GM06990 (cell line): ENCODE results near the gene AGAP1.

Source experiments
- DNase-seq: peaks from one replicate; pipeline ENCODE4 v3.0.0-alpha.2; 2011; ENCODE audit not compliant: insufficient read length; ENCODE audit errors: extremely low read depth
- H3K27me3 ChIP-seq: replicated peaks from 2 replicates; pipeline ENCODE4 v1.6.0; 2011; ENCODE audit warnings: low read length; ENCODE audit not compliant: control insufficient read depth, insufficient read depth
- H3K36me3 ChIP-seq: 2 replicates; pipeline ENCODE4 v1.5.1; 2011; ENCODE audit warnings: low read length; ENCODE audit not compliant: control insufficient read depth, insufficient read depth
- H3K4me3 ChIP-seq: replicated peaks from 2 replicates; pipeline ENCODE4 v1.5.1; 2011; ENCODE audit warnings: low read depth, mild to moderate bottlenecking, control low read depth, low read length
- TF ChIP-seq, protein P1 (sequence below): IDR thresholded peaks from 2 replicates; pipeline ENCODE4 v1.5.1; 2011; ENCODE audit warnings: low read length, control low read depth, mild to moderate bottlenecking, inconsistent platforms; ENCODE audit not compliant: insufficient read depth, poor library complexity, severe bottlenecking

The AGAP1 gene

DNA sequence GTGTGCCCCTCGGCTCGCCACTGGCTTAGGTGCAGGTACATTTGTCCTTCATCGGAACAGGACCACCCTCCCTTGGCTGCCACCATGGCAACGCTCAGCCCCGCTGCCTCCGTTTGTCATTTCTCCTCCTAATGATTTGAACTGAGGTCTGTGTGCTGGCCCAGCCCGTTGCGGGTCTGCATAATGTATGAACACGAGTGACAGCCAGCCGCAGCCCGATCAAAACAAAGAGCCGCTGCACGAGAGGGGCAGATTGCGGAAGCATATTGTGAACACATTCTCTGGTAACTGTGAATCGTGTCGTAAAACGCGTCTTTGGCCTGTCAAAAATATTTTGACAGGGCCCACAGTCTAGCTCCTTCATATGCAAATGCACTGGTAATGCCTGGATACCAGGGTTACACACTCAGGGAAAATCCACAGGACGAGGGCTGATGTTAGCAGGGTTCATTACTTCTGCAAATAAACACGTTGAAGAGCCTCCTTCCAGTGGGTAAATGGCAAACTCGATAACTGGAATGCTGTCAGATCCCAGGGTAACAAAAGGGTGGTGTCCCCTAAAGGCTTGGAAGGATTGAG lies 137.0 kb downstream of the AGAP1 start:
- TF ChIP-seq, protein P1, sequence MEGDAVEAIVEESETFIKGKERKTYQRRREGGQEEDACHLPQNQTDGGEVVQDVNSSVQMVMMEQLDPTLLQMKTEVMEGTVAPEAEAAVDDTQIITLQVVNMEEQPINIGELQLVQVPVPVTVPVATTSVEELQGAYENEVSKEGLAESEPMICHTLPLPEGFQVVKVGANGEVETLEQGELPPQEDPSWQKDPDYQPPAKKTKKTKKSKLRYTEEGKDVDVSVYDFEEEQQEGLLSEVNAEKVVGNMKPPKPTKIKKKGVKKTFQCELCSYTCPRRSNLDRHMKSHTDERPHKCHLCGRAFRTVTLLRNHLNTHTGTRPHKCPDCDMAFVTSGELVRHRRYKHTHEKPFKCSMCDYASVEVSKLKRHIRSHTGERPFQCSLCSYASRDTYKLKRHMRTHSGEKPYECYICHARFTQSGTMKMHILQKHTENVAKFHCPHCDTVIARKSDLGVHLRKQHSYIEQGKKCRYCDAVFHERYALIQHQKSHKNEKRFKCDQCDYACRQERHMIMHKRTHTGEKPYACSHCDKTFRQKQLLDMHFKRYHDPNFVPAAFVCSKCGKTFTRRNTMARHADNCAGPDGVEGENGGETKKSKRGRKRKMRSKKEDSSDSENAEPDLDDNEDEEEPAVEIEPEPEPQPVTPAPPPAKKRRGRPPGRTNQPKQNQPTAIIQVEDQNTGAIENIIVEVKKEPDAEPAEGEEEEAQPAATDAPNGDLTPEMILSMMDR, result no peak
- no peak overlapping the region for H3K4me3 ChIP-seq
- DNase-seq, result no peak
- H3K36me3 ChIP-seq, result no peaks in the 10 kb centered on the region
- H3K27me3 ChIP-seq, result no peaks in the 10 kb centered on the region; the same call in 1 of the 2 replicates

DNA sequence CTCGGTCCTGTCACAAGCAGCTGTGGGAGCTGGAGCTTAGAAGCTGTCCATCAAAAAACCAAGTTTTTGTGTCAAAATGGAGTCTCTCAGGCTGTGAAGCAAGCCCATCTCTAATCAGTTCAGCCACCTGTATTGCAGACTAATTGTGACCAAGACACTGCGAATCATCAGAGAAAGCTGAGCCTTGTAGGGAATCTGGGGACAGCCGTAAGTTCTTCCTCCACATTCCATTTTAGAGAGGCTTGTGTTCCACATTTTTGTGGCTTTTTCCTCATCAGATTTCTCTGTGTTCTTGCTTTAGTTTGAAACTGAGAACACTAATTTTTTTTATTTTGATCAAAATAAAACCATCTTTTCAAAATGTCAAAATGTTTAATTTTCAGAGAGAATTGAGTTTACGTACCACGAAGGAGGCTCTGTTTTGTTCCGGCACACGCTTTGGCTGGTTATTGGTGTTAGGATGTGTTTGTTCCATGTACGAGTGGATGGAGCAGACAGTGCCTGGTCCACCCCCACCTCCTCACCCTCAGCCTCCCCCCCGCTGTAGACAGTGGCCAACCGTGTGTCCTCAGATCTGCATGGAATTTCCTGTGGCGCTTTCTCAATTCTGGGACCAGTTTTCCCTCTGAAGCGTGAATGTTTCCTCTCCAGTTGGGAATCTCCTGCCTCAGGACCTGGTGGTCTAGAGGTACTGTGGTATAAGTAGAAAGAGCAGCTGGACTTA lies 140.8 kb downstream of the AGAP1 start:
- TF ChIP-seq, protein P1, result no peak
- Histone ChIP-seq H3K27me3 (no peaks in the 10 kb centered on the region; the same call in 1 of the 2 replicates), H3K4me3 (no peak overlapping the region), H3K36me3 (no peaks in the 10 kb centered on the region)
- no peak for DNase-seq

DNA sequence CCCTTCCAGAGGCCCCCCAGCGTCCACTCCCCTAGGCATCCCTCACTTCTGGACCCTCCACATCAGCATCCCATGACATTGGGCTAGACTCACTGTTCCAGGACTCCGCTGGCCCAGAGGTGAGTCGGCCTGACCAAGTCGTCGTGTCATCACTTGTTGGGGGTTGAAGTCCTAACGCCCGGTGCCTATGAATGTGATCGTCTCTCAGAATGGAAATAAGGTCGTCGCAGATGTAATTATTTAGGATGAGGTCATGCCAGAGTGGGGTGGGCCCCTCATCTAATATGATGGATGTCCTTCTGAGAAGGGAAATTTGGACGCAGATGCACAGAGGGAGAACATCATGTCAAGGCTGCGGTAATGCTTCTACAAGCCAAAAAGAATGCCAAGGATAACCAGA lies 142.7 kb downstream of the AGAP1 start:
- DNase-seq, result no peak
- no peaks in the 10 kb centered on the region; the same call in 1 of the 2 replicates for H3K27me3 ChIP-seq
- no peak overlapping the region for H3K4me3 ChIP-seq
- TF ChIP-seq, protein P1, result no peak
- no peaks in the 10 kb centered on the region for H3K36me3 ChIP-seq

DNA sequence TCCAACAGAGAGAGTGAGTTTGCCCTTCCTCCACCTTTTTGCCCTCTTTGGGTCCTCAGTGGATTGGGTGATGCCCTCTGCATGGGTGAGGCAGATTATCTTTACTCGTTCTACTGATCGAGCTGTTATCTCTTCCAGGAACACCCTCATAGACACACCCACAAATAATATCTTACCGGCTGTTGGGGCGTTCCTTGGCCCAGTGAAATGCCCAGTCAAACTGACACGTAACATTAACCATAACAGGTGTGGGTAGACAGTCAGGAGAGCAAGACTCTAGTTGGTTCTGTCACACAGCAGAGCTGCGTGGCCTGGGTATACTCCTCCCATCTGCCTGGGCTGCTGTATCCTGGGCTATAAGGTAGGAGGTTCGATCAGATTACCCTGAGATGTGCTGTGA lies 144.1 kb downstream of the AGAP1 start:
- Histone ChIP-seq H3K36me3 (no peaks in the 10 kb centered on the region), H3K4me3 (no peak overlapping the region), H3K27me3 (no peaks in the 10 kb centered on the region; the same call in 1 of the 2 replicates)
- DNase-seq, result no peak
- TF ChIP-seq, protein P1, result no peak

DNA sequence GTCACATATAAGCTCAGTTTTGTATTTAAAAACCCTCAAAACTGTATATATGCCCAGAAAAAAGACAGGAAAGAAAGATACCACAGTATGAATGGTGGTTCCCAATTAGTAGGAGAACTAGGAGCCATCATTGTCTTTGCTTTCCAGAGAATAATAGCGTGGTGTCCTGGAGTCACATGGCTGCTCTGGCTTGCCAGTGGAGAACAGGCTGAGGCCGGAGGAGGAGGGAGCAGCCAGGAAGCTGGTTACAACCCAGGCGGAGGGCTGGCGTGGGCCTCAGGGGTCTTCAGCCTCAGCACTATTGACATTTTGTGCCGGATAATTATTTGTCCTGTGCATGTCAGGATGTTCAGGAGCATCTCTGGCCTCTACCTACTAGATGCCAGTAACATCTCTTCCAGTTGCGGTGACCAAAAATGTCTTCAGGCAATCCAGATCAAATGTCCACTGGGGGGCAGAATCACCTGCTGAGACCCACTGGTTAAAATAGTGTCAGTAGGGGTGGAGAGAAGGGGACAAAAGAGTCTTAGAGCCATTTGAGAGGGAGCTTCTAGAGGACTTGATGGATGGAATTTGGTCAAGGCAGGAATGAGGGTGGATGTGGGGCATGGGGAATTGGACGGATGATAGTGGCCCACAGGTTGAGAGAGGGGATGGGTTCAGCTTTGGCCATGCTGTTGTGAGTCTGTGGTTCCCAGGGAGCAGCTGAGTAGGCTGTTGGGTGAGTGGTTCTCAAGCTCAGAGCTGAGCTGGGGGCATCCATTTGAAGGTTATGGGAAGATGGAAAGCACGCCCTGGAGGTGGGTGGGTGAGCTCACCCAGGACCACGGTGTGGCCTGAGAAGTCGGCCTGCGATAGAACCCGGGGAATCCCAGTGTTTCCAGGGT lies 144.9 kb downstream of the AGAP1 start:
- Histone ChIP-seq H3K4me3 (no peak overlapping the region), H3K36me3 (no peaks in the 10 kb centered on the region), H3K27me3 (no peaks in the 10 kb centered on the region)
- TF ChIP-seq, protein P1, result peak; percentile 8
- no peak for DNase-seq
